ENCODE data around the gene C19orf67.

DNA sequence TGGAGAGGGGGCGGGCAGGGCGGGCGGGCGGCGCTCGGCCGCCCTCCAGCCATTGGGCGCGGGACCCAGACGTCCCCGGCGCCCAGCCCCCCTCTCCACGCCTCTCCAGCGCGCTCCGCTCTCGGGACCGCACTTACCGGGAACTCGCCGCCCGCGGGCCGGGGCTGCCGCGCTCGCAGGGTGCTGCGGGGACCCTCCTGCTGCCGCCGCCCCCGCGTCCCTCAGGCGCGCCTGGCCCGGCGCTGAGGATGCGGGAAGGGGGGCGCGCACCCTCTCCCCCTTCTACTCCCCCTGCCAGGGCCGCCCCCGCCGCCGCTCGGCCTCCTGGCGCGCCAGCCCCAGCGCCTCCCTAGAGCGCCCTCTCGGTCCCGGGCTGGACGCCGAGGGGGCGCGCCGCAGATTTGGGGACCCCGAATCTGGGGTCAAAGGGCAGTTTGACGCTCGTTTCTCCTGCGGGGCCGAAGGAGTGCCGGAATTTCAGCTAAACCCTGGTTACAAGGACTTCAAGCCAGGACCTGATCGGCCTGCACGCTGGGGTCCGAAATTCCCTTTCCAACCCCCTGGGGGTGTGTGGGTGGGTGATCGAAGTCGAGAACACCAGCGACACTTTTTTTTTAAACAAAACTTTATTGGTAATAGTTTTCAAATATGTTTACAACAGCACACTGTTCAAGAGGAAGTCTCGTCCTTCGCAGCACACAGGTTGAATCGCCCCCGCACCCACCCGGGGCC, 5.7 kb upstream of the C19orf67 start:
- TF ChIP-seq, protein P1, sequence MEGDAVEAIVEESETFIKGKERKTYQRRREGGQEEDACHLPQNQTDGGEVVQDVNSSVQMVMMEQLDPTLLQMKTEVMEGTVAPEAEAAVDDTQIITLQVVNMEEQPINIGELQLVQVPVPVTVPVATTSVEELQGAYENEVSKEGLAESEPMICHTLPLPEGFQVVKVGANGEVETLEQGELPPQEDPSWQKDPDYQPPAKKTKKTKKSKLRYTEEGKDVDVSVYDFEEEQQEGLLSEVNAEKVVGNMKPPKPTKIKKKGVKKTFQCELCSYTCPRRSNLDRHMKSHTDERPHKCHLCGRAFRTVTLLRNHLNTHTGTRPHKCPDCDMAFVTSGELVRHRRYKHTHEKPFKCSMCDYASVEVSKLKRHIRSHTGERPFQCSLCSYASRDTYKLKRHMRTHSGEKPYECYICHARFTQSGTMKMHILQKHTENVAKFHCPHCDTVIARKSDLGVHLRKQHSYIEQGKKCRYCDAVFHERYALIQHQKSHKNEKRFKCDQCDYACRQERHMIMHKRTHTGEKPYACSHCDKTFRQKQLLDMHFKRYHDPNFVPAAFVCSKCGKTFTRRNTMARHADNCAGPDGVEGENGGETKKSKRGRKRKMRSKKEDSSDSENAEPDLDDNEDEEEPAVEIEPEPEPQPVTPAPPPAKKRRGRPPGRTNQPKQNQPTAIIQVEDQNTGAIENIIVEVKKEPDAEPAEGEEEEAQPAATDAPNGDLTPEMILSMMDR (IDR thresholded peaks at IDR 0.05; ENCODE audit: low read depth, low read length), result peak; percentile 69
- no peak for TF ChIP-seq EZH2phosphoT487 (IDR thresholded peaks at IDR 0.05; ENCODE audit: low read depth)

Data from OCI-LY3 (cell line).